CD4-positive, alpha-beta T cell treated with Interleukin-10 for 1 hour (primary cell): ENCODE data around the gene ZNF701.
A peak's percentile ranks its signal among the peaks of the same experiment; 100 is the strongest.
"Not testable (repeated sequence)": the region's sequence is repeated elsewhere in the genome, so short reads cannot be mapped to it uniquely, and the experiment has no call there.

Source experiments
- DNase-seq: peaks from one replicate; pipeline ENCODE4 v3.0.0-alpha.2; 2020

Gene ZNF701

DNA sequence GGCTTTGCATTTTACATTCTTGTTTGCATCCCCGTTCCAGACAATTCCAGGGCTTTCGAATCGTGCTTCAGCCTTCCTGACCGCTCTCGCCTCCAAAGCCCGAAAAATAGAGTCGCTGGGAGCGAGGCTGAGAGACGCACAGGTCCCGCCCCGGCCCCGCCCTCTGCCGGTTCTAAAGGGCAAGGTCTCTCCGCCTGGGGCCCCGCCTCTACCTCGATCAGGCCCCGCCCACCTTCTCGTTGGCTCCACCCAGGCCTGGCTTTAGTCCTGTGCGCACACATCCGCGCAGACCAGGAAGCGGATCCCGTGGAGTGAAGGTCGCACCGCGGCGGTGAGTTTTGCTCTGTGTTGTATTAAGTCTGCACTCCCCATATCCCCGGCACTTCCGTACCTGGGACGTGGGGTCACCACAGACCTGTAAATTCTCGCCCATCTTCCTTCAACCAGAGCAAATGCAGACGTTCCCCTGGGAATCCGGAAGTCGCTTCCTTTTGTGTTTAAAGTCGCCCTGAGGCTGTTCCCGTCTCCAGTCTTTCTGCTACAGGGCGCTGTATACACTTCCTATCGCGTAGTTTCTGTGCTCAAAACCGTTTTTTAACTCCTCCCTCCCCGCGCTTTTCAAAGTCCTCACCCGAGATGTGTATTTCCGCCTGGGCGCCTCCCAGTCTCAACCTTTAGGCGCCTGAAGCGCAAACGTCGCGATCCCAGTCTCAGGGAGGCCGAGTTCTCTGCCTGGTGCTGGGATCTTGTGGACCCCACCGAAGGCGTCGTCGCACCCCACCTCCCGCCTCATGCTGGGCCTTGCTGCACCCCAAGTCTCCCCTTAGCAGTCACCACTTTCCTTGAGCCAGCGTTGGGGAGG, at the start of gene ZNF701:
TSS of gene ZNF701 (plus strand) at position 288 of the 862 bp plus-strand sequence. CDS start 3,861 bp downstream, outside the sequence.
- peak; percentile 96 for DNase-seq

- DNase-seq, result no peak
Observed at GRCh38 chr19:52522551-52522950, 47.5 kb upstream of the ZNF701 start.

DNA sequence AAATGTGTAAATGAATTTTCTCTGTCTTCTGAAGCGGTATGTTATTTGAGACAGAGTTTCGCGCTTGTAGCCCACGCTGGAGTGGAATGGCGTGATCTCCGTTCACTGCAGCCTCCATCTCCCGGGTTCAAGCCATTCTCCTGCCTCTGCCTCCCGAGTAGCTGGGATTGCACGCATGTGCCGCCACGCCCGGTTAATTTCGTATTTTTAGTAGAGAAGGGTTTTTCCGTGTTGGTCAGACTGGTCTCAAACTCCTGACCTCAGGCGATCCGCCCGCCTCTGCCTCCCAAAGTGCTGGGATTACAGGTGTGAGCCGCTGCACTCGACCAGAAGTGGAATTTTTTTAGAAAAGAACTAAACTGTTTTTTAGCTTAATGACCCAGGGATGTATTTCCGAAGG, 46.0 kb upstream of the ZNF701 start:
- no peak for DNase-seq

GRCh38 chr19:52527134-52527955, 42.7 kb upstream of the ZNF701 start, which contains the start of gene ZNF808:
Gene ZNF808 (plus strand): TSS chr19:52527668. CDS start chr19:52543285, 15,617 bp downstream.
- DNase-seq, result peak; percentile 97

GRCh38 chr19:52527956-52528351, 42.1 kb upstream of the ZNF701 start:
- DNase-seq, result no peak

GRCh38 chr19:52532480-52532879, 37.6 kb upstream of the ZNF701 start:
- no peak for DNase-seq

DNA sequence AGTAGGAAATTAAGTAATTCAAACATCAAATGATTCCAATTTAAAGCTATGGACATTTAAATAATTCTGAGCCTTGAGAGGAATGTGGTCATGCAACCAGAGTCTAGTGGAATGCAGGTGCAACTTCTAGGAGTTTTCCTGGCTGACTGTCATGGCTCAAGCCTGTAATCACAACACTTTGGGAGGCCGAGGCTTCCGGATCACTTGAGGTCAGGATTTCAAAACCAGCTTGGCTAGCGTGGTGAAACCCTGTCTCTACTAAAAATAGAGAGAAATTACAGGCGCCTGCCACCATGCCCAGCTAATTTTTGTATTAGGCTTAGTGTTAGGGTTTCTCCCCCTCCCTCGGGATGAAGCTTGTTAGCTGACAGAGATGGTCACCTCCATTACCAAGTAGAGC, 36.2 kb upstream of the ZNF701 start:
- DNase-seq, result no peak

DNA sequence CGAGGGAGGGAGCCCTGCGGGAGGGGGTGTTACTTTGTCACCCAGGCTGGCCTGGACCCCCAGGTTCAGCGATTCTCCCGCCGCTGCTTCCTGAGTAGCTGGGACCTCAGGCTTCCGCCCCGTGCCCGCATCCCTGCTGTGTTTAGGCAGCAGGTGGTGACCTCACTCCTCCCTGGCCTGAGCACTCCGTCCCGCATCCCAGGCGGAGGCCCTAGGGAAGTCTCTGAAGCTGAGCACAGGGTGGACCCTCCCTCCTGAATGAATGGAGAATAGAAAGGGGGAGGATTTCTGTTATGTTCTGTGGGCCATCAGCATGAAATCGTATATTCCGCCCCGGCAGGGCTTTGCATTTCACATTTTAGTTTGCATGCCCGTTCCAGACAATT, 34.7 kb upstream of the ZNF701 start:
- DNase-seq, result not testable (repeated sequence)

DNA sequence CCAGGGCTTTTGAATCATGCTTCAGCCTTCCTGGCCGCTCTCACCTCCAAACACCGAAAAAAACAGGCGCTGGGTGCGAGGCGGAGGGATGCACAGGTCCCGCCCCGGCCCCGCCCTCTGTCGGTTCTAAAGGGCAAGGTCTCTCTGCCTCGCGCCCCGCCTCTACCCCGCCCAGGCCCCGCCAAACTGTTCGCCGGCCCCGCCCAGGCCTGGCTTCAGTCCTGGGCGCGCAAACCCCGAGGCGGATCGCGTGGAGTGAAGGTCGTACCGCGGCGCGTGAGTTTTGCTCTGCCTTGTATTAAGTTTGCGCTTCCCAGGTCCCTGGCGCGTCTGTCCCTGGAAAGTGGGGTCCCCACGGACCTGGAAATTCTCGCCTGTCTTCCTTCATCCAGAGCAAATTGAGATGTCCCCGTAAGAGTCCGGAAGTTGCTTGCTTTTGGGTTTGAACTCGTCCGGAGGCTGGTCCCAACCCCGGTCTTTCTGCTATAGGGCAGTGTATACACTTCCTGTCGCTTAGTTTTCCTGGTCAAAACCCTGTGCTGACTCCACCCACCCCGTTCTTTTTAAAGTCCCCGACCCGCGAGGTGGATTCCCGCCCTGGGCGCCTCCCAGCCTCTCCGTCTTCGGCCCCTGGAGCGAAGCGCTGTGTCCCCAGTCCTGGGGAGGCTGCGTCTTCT, 34.2 kb upstream of the ZNF701 start:
- DNase-seq, result peak; percentile 91

DNA sequence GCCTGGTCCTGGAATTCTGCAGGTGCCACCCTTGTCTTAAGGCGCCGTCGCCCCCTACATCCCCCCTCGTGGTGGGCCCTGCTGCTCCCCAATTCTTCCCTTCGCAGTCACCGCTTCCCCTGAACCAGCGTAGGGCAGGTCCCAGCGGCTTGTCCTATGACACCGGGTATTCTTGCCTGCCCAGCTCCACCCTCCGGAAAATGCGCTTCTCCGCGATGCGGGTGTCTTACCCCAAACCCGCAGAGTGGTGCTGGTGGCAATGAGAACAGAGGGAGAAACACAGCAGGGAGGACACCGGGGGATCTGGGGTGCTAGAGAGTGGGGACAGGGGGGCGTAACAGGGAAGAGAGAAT, 33.7 kb upstream of the ZNF701 start:
- DNase-seq, result peak; percentile 51

GRCh38 chr19:52538815-52539214, 31.3 kb upstream of the ZNF701 start:
- DNase-seq, result not testable (repeated sequence)

GRCh38 chr19:52541176-52541575, 28.9 kb upstream of the ZNF701 start:
- DNase-seq, result not testable (repeated sequence)

- DNase-seq, result no peak
Observed at GRCh38 chr19:52541608-52542007, 28.5 kb upstream of the ZNF701 start.

- not testable (repeated sequence) for DNase-seq
Observed at GRCh38 chr19:52542541-52542940, 27.5 kb upstream of the ZNF701 start.

- peak; percentile 54 for DNase-seq
Observed at GRCh38 chr19:52542984-52543664, 27.0 kb upstream of the ZNF701 start.

- no peak for DNase-seq
Observed at GRCh38 chr19:52554216-52554971, 15.7 kb upstream of the ZNF701 start.

GRCh38 chr19:52557231-52557995, 12.7 kb upstream of the ZNF701 start:
- DNase-seq, result no peak

DNA sequence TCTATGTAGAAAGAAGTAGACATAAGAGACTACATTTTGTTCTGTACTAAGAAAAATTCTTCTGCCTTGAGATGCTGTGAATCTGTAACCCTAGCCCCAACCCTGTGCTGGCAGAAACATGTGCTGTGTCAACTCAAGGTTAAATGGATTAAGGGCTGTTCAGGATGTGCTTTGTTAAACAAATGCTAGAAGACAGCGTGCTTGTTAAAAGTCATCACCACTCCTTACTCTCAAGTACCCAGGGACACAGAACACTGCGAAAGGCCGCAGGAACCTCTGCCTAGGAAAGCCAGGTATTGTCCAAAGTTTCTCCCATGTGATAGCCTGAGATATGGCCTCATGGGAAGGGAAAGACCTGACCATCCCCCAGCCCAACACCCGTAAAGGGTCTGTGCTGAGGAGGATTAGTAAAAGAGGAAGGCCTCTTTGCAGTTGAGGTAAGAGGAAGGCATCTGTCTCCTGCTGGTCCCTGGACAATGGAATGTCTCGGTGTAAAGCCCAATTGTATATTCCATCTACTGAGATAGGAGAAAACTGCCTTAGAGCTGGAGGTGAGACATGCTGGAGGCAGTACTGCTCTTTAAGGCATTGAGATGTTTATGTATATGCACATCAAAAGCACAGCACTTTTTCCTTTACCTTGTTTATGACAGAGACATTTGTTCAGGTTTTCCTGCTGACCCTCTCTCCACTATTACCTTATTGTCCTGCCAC, 11.2 kb upstream of the ZNF701 start:
- DNase-seq, result not testable (repeated sequence)

DNA sequence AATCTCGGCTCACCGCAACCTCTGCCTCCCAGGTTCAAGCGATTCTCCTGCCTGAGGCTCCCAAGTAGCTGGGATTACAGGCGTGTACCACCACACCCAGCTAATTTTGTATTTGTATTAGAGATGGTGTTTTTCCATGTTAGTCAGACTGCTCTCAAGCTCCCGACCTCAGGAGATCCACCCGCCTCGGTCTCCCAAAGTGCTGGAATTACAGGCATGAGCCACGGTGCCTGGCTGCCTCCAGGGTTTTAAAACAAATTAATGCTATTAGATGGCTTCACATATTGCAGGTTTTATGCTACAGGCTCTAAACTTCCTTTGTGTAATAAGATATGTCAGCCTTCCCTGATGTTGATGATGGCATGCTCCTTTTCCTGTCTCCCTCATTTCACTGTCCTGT, 8.5 kb upstream of the ZNF701 start:
- not testable (repeated sequence) for DNase-seq

DNA sequence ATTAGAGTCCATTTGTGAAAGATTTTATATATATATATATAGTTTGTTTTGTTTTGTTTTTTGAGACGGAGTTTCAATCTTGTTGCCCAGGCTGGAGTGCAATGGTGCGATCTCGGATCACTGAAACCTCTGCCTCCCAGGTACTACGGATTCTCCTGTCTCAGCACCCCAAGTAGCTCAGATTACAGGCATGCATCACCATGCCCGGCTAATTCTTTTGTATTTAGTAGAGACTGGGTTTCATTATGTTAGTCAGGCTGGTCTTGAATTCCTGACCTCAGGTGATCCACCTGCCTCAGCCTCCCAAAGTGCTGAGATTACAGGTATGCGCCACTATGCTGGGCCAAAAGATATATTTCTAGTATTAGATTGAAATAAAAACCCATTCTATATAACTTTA, 4.0 kb upstream of the ZNF701 start:
- no peak for DNase-seq
